Panc1 (cell line): ENCODE measurements around the gene OR3A2. TPM values are rescaled to one million over a fixed set of nuclear protein-coding genes. Genes with fewer than 3 reads are reported as not detected.

ENCODE experiments used
- ATAC-seq: fragments of 200-7000 bp; cut with Tn5 transposase; 2 replicates; pipeline ENCODE4 v1.9.1; 2020; ENCODE audit warnings: mild to moderate bottlenecking, moderate library complexity
- BruUV-seq: library from RNA; stranded (reverse); fragments of 400-500 nt; replicated peaks from 2 replicates; lab custom pipeline; 2021; lab: Mats Ljungman, UMichigan
- CTCF ChIA-PET: fragments of 300-600 bp; sonication (Branson Sonifier 250); formaldehyde crosslinking; loops from one replicate; lab custom pipeline; 2022; ENCODE audit warnings: antibody characterized with exemption; lab: Charles Lee
- POLR2A ChIA-PET: fragments of 300-600 bp; sonication (Branson Sonifier 250); formaldehyde crosslinking; loops from one replicate; lab custom pipeline; 2022; ENCODE audit warnings: antibody characterized with exemption; lab: Charles Lee
- DNase-seq: peaks from one replicate; pipeline ENCODE4 v3.0.0-alpha.2; 2010; ENCODE audit warnings: low read depth, low spot score
- H3K27ac ChIP-seq: 2 replicates; pipeline ENCODE4 v1.5.1; 2011; ENCODE audit warnings: mild to moderate bottlenecking, low read length, inconsistent platforms
- H3K27me3 ChIP-seq: fragments of 200-500 bp; sonication (Bioruptor generic); 2 replicates; pipeline ENCODE4 v1.6.0; 2014; ENCODE audit warnings: low read length, inconsistent platforms; ENCODE audit not compliant: control insufficient read depth, insufficient read depth
- H3K36me3 ChIP-seq: fragments of 200-500 bp; sonication (Bioruptor generic); 2 replicates; pipeline ENCODE4 v1.5.1; 2014; ENCODE audit warnings: inconsistent platforms, mild to moderate bottlenecking, low read length, moderate library complexity; ENCODE audit not compliant: control insufficient read depth, insufficient read depth
- H3K4me1 ChIP-seq: 2 replicates; pipeline ENCODE4 v1.5.1; 2011; ENCODE audit warnings: inconsistent platforms, mild to moderate bottlenecking, low read length, moderate library complexity; ENCODE audit not compliant: control insufficient read depth, insufficient read depth
- H3K4me3 ChIP-seq, 2 experiments: 2 replicates each; pipeline ENCODE4 v1.5.1; 2011 to 2012; ENCODE audit warnings: low read depth in 2 of 2, low read length in 2 of 2, mild to moderate bottlenecking in 2 of 2, inconsistent platforms in 1 of 2, moderate library complexity in 1 of 2
- H3K9me3 ChIP-seq: fragments of 200-500 bp; sonication (Bioruptor generic); 2 replicates; pipeline ENCODE4 v1.5.1; 2014; ENCODE audit warnings: low read depth, mild to moderate bottlenecking, inconsistent platforms, low read length, moderate library complexity; ENCODE audit not compliant: control insufficient read depth, insufficient read depth
- POLR2AphosphoS5 ChIP-seq: IDR thresholded peaks from 2 replicates; pipeline ENCODE4 v1.6.1; 2012; ENCODE audit warnings: mild to moderate bottlenecking, low read depth, low read length, moderate library complexity
- SIN3A ChIP-seq: IDR thresholded peaks from 2 replicates; pipeline ENCODE4 v1.6.1; 2012; ENCODE audit warnings: low read depth, mild to moderate bottlenecking, low read length, moderate library complexity, borderline replicate concordance; ENCODE audit not compliant: insufficient read depth
- TCF7L2 ChIP-seq: IDR thresholded peaks from 2 replicates; pipeline ENCODE4 v1.6.1; 2011; ENCODE audit warnings: mild to moderate bottlenecking, low read depth, low read length, inconsistent platforms
- in situ Hi-C: cut with HindIII; loops from 2 replicates; pipeline ENCODE4 v1.10.0; 2016; ENCODE audit warnings: low sequenced_read_pairs, low pct_unique_long_range_greater_than_20kb
- intact Hi-C: fragments of 100-400 bp; cut with micrococcal nuclease; formaldehyde crosslinking; loops from one replicate; pipeline ENCODE4 v1.10.0; 2022; ENCODE audit not compliant: unreplicated experiment
- total RNA-seq: library from RNA; stranded (reverse); gene quantifications from one replicate; pipeline ENCODE4 v1.2.1, GENCODE V29; 2021; ENCODE audit not compliant: unreplicated experiment
- TF ChIP-seq, protein P1 (sequence below): fragments of 450-650 bp; IDR thresholded peaks from 2 replicates; pipeline ENCODE4 v1.5.1; 2017; ENCODE audit warnings: mild to moderate bottlenecking
- TF ChIP-seq, protein P2 (sequence below), 2 experiments: IDR thresholded peaks; 2 replicates each; pipeline ENCODE4 v1.6.1; 2011 to 2012; ENCODE audit warnings: low read depth in 2 of 2, control low read depth in 1 of 2, low read length in 1 of 2, mild to moderate bottlenecking in 1 of 2, moderate library complexity in 1 of 2; ENCODE audit not compliant: insufficient read depth in 1 of 2

The OR3A2 gene
- total RNA-seq, 1 experiment from 2014 or later: not detected

- intact Hi-C loops: no loop called here
- in situ Hi-C loops: no loop called here
- no peaks in the 10 kb centered on the region for H3K4me1 ChIP-seq
- ATAC-seq: no peak
- POLR2A ChIA-PET: no interaction called here
- H3K9me3 ChIP-seq: no peaks in the 10 kb centered on the region
- TF ChIP-seq, protein P1, sequence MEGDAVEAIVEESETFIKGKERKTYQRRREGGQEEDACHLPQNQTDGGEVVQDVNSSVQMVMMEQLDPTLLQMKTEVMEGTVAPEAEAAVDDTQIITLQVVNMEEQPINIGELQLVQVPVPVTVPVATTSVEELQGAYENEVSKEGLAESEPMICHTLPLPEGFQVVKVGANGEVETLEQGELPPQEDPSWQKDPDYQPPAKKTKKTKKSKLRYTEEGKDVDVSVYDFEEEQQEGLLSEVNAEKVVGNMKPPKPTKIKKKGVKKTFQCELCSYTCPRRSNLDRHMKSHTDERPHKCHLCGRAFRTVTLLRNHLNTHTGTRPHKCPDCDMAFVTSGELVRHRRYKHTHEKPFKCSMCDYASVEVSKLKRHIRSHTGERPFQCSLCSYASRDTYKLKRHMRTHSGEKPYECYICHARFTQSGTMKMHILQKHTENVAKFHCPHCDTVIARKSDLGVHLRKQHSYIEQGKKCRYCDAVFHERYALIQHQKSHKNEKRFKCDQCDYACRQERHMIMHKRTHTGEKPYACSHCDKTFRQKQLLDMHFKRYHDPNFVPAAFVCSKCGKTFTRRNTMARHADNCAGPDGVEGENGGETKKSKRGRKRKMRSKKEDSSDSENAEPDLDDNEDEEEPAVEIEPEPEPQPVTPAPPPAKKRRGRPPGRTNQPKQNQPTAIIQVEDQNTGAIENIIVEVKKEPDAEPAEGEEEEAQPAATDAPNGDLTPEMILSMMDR: no peak
- TF ChIP-seq TCF7L2 (no peak), SIN3A (no peak), POLR2AphosphoS5 (no peak)
- TF ChIP-seq, protein P2, sequence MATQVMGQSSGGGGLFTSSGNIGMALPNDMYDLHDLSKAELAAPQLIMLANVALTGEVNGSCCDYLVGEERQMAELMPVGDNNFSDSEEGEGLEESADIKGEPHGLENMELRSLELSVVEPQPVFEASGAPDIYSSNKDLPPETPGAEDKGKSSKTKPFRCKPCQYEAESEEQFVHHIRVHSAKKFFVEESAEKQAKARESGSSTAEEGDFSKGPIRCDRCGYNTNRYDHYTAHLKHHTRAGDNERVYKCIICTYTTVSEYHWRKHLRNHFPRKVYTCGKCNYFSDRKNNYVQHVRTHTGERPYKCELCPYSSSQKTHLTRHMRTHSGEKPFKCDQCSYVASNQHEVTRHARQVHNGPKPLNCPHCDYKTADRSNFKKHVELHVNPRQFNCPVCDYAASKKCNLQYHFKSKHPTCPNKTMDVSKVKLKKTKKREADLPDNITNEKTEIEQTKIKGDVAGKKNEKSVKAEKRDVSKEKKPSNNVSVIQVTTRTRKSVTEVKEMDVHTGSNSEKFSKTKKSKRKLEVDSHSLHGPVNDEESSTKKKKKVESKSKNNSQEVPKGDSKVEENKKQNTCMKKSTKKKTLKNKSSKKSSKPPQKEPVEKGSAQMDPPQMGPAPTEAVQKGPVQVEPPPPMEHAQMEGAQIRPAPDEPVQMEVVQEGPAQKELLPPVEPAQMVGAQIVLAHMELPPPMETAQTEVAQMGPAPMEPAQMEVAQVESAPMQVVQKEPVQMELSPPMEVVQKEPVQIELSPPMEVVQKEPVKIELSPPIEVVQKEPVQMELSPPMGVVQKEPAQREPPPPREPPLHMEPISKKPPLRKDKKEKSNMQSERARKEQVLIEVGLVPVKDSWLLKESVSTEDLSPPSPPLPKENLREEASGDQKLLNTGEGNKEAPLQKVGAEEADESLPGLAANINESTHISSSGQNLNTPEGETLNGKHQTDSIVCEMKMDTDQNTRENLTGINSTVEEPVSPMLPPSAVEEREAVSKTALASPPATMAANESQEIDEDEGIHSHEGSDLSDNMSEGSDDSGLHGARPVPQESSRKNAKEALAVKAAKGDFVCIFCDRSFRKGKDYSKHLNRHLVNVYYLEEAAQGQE (IDR thresholded peaks at IDR 0.05; ENCODE audit: insufficient read depth in 1 of 2, low read depth in 2 of 2, low read length in 1 of 2): no peak
- H3K36me3 ChIP-seq: no peaks in the 10 kb centered on the region
- H3K27me3 ChIP-seq: no peaks in the 10 kb centered on the region; the same call in 1 of the 2 replicates
- H3K27ac ChIP-seq: no peak overlapping the region
- DNase-seq: no peak
- no TSS peak for BruUV-seq
- no peak overlapping the region for H3K4me3 ChIP-seq
- CTCF ChIA-PET: no interaction called here
These were observed 103.2 kb downstream of the OR3A2 start for GRCh38 chr17:3282901-3283300.

- POLR2A ChIA-PET: no interaction called here
- in situ Hi-C loops: no loop called here
These were observed 110.0 kb downstream of the OR3A2 start for GRCh38 chr17:3276126-3276525.

More at GRCh38 chr17:3276126-3276525, 110.0 kb downstream of the OR3A2 start:
- intact Hi-C loops: no loop called here
- DNase-seq (no peak), ATAC-seq (no peak)
- H3K36me3 ChIP-seq: no peaks in the 10 kb centered on the region
- CTCF ChIA-PET: no interaction called here
- no peaks in the 10 kb centered on the region; the same call in 1 of the 2 replicates for H3K27me3 ChIP-seq
- BruUV-seq: no TSS peak
- TF ChIP-seq, protein P1: no peak
- H3K9me3 ChIP-seq: no peaks in the 10 kb centered on the region
- no peak overlapping the region for H3K27ac ChIP-seq
- H3K4me1 ChIP-seq: no peaks in the 10 kb centered on the region
- no peak overlapping the region for H3K4me3 ChIP-seq
